Smooth muscle cell (in vitro differentiated cells): Measurements from ENCODE around the gene ALDH1B1. TPM values are rescaled to one million over a fixed set of nuclear protein-coding genes. Genes with fewer than 3 reads are reported as not detected.

Source experiments
- DNase-seq: peaks from one replicate; lab custom pipeline; 2025; ENCODE audit not compliant: unreplicated experiment; lab: John Stamatoyannopoulos, UW
- H2AFZ ChIP-seq: fragments of 200-600 bp; sonication (generic); 2 replicates; pipeline ENCODE4 v1.6.0; 2016; ENCODE audit warnings: antibody characterized with exemption, low read depth, mild to moderate bottlenecking
- H3F3A ChIP-seq: fragments of 200-600 bp; sonication (generic); 2 replicates; pipeline ENCODE4 v1.6.0; 2017; ENCODE audit warnings: antibody characterized with exemption, low read depth
- H3K27ac ChIP-seq: fragments of 200-600 bp; sonication (generic); 2 replicates; pipeline ENCODE4 v1.5.1; 2016; ENCODE audit warnings: low read depth, mild to moderate bottlenecking
- H3K27me3 ChIP-seq: fragments of 200-600 bp; sonication (generic); 2 replicates; pipeline ENCODE4 v1.6.1; 2016; ENCODE audit warnings: low read depth, mild to moderate bottlenecking
- H3K36me3 ChIP-seq: fragments of 200-600 bp; sonication (generic); 2 replicates; pipeline ENCODE4 v1.5.1; 2016; ENCODE audit warnings: low read depth
- H3K4me1 ChIP-seq: fragments of 200-600 bp; sonication (generic); 2 replicates; pipeline ENCODE4 v1.5.1; 2016; ENCODE audit warnings: low read depth
- H3K4me2 ChIP-seq: fragments of 200-600 bp; sonication (generic); 2 replicates; pipeline ENCODE4 v1.6.0; 2016; ENCODE audit warnings: mild to moderate bottlenecking
- H3K4me3 ChIP-seq: fragments of 200-600 bp; sonication (generic); 2 replicates; pipeline ENCODE4 v1.5.1; 2016; ENCODE audit warnings: mild to moderate bottlenecking
- H3K79me2 ChIP-seq: fragments of 200-600 bp; sonication (generic); 2 replicates; pipeline ENCODE4 v1.6.0; 2016; ENCODE audit warnings: low read depth, mild to moderate bottlenecking
- H3K9ac ChIP-seq: fragments of 200-600 bp; sonication (generic); 2 replicates; pipeline ENCODE4 v1.6.0; 2016; ENCODE audit warnings: low read depth
- H3K9me3 ChIP-seq: fragments of 200-600 bp; sonication (generic); replicated peaks from 2 replicates; pipeline ENCODE4 v1.5.1; 2016; ENCODE audit warnings: low read depth
- H4K20me1 ChIP-seq: fragments of 200-600 bp; sonication (generic); 2 replicates; pipeline ENCODE4 v1.6.0; 2016; ENCODE audit warnings: low read depth
- CTCF ChIP-seq: fragments of 200-600 bp; sonication (generic); IDR thresholded peaks from 2 replicates; pipeline ENCODE4 v1.5.1; 2017; ENCODE audit warnings: borderline replicate concordance, mild to moderate bottlenecking, antibody characterized with exemption; ENCODE audit not compliant: insufficient read depth, poor library complexity, severe bottlenecking
- WGBS: methylation state at CpG from one replicate; pipeline ENCODE4 v1.1.7; 2016; ENCODE audit warnings: low lambda C conversion rate; 5-methylcytosine and 5-hydroxymethylcytosine counted together
- polyA plus RNA-seq: library from polyadenylated mRNA; unstranded; fragments of >200 nt; fragmentation: Nextera tagmentation; extraction: Ambion mirVana; gene quantifications from 2 replicates; pipeline ENCODE4 v1.2.1, GENCODE V29; 2016
- total RNA-seq: library from RNA; depleted of rRNA; stranded (reverse); fragments of >200 nt; gene quantifications from 2 replicates; pipeline ENCODE4 v1.2.3, GENCODE V29; 2014

The ALDH1B1 gene
- total and polyA plus RNA-seq, 2 experiments from 2014 or later, result 25.3 to 31.9 TPM

- Histone ChIP-seq H3K4me3 (no peak overlapping the region), H3K27me3 (no peaks in the 10 kb centered on the region), H2AFZ (no peak overlapping the region), H3K9me3 (no peaks in the 10 kb centered on the region), H3F3A (no peaks in the 10 kb centered on the region), H4K20me1 (no peaks in the 10 kb centered on the region), H3K4me2 (no peak overlapping the region), H3K9ac (no peak overlapping the region), H3K4me1 (no peaks in the 10 kb centered on the region), H3K27ac (no peak overlapping the region), H3K36me3 (no peaks in the 10 kb centered on the region), H3K79me2 (no peaks in the 10 kb centered on the region)
- TF ChIP-seq CTCF, result no peak
- no peak for DNase-seq
- 89% methylated on average over 5 of the region's 5 CpGs for WGBS
Observed at GRCh38 chr9:38357350-38358114, 35.0 kb upstream of the ALDH1B1 start.

- no peaks in the 10 kb centered on the region for H3K4me1 ChIP-seq
- H3K36me3 ChIP-seq, result no peaks in the 10 kb centered on the region
- WGBS, result 86% methylated on average over 9 of the region's 9 CpGs
- H3F3A ChIP-seq, result no peaks in the 10 kb centered on the region
- H3K27me3 ChIP-seq, result no peaks in the 10 kb centered on the region
- no peaks in the 10 kb centered on the region for H3K79me2 ChIP-seq
- no peak for DNase-seq
- H3K4me2 ChIP-seq, result no peak overlapping the region
- H2AFZ ChIP-seq, result no peak overlapping the region
- no peaks in the 10 kb centered on the region for H4K20me1 ChIP-seq
- no peak overlapping the region for H3K4me3 ChIP-seq
- H3K9ac ChIP-seq, result no peak overlapping the region
- no peak for TF ChIP-seq CTCF
- H3K9me3 ChIP-seq, result no peaks in the 10 kb centered on the region
- no peak overlapping the region for H3K27ac ChIP-seq
Observed at GRCh38 chr9:38358390-38359296, 33.9 kb upstream of the ALDH1B1 start.

- no peak overlapping the region for H3K4me3 ChIP-seq
- TF ChIP-seq CTCF, result no peak
- H3K4me1 ChIP-seq, result no peaks in the 10 kb centered on the region
- H3K9me3 ChIP-seq, result no peaks in the 10 kb centered on the region
- no peak overlapping the region for H3K9ac ChIP-seq
- H4K20me1 ChIP-seq, result no peaks in the 10 kb centered on the region
- no peaks in the 10 kb centered on the region for H3K79me2 ChIP-seq
- H3F3A ChIP-seq, result no peaks in the 10 kb centered on the region
- no peak for DNase-seq
- 89% methylated on average over 6 of the region's 6 CpGs for WGBS
- no peaks in the 10 kb centered on the region for H3K36me3 ChIP-seq
- H3K27ac ChIP-seq, result no peak overlapping the region
- H2AFZ ChIP-seq, result no peak overlapping the region
- no peak overlapping the region for H3K4me2 ChIP-seq
- no peaks in the 10 kb centered on the region for H3K27me3 ChIP-seq
Observed at GRCh38 chr9:38359297-38359653, 33.2 kb upstream of the ALDH1B1 start.
